AG04450 (cell line): ENCODE data around the gene PNKD. TPM values are rescaled to one million over a fixed set of nuclear protein-coding genes. Genes with fewer than 3 reads are reported as not detected.

Source experiments
- CTCF ChIA-PET: fragments of 300-600, 350-600 bp; formaldehyde crosslinking; extraction: SDS; loops from one replicate; lab custom pipeline; 2022; ENCODE audit warnings: antibody characterized with exemption, inconsistent platforms; lab: Charles Lee
- POLR2A ChIA-PET: fragments of 350-600 bp; formaldehyde crosslinking; extraction: SDS; loops from one replicate; lab custom pipeline; 2021; ENCODE audit warnings: antibody characterized with exemption, inconsistent platforms; lab: Yijun Ruan, JAX
- DNase-seq: peaks from one replicate; pipeline ENCODE4 v3.0.0-alpha.2; 2011; ENCODE audit warnings: low read depth, low spot score
- H3K27ac ChIP-seq: one replicate; pipeline ENCODE4 v1.5.1; 2012; ENCODE audit warnings: low read depth, low read length, control low read depth
- H3K27me3 ChIP-seq: one replicate; pipeline ENCODE4 v1.6.0; 2012; ENCODE audit warnings: low read length; ENCODE audit not compliant: control insufficient read depth, insufficient read depth
- H3K4me3 ChIP-seq: 2 replicates; pipeline ENCODE4 v1.5.1; 2011; ENCODE audit warnings: mild to moderate bottlenecking, low read depth, low read length, control low read depth
- H3K9me3 ChIP-seq: 2 replicates; pipeline ENCODE4 v1.5.1; 2012; ENCODE audit warnings: low read length; ENCODE audit not compliant: control insufficient read depth, insufficient read depth
- CTCF ChIP-seq: IDR thresholded peaks from 2 replicates; pipeline ENCODE4 v1.5.1; 2011; ENCODE audit warnings: low read depth, low read length, control low read depth, inconsistent platforms
- polyA plus RNA-seq: library from polyadenylated mRNA; depleted of rRNA; stranded (reverse); fragments of >200 nt; gene quantifications from 2 replicates; pipeline ENCODE4 v1.2.3, GENCODE V29; 2011

The PNKD gene
- polyA plus RNA-seq, 1 experiment: 32.1 TPM

DNA sequence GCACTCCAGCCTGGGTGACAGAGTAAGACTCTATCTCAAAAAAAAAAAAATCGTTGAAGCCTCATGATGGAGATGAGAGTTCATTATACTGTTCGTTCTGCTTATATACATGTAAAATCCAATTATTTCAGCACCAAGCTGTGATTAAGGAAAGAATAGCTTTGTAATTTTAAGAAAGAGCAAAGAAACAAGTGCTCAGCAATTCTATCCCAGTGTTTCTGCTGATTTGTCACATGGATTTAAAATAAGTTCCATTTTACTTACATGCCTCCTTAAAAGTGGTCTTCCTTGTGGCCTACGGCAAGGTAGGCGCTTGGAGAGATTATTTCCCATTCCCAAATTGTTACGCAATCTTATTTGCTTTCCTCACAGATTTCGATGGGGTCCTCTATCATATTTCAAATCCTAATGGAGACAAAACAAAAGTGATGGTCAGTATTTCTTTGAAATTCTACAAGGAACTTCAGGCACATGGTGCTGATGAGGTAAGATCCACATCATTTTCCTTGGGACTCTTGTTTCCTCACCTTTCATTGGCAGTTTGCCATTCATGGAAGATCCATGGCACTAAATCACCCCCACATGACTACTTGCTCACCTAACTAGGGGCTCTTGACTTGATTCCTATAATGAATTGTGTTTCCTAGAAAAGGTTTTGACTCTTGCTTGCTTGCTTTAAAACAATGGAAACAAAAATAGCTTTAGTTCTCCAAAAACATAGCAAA is 41.8 kb upstream of the PNKD start:
- H3K27ac ChIP-seq: peak overlapping the region; percentile 59
- ChIA-PET POLR2A (interaction anchor here (1.3 to 1.6 kb wide), 2 partner anchors 12 to 24 kb away, joined by 3 to 5 read pairs; no protein-coding TSS in a partner anchor), CTCF (interaction anchor here (0.8 to 1.2 kb wide), 3 partner anchors 9 to 234 kb away, joined by 3 to 4 read pairs (median 4); no protein-coding TSS in a partner anchor)
- H3K4me3 ChIP-seq: no peak overlapping the region
- no peak for TF ChIP-seq CTCF
- DNase-seq: no peak
- no peaks in the 10 kb centered on the region for H3K27me3 ChIP-seq
- no peaks in the 10 kb centered on the region for H3K9me3 ChIP-seq

DNA sequence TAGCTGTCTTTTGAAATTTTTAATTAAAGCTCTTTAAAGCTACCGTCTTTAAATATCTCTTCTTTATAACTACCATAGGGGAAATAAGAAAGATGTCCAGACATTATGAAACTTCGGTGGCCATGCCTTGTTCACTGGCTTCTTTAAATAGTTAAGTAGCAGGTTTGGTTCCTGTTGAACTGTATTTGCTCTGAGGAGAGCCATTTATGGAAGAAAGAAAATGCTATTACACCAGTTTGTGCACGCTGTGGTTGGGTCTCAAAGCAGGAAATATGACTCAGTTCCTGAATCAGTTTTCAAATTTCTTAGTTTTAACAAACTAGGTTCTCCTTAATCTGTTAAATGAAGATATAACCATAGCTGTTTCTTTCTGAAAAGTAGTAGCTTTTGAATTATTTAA is 41.1 kb upstream of the PNKD start:
- Histone ChIP-seq H3K9me3 (no peaks in the 10 kb centered on the region), H3K4me3 (no peak overlapping the region), H3K27me3 (no peaks in the 10 kb centered on the region), H3K27ac (no peak overlapping the region)
- no peak for TF ChIP-seq CTCF
- DNase-seq: peak; percentile 62
- CTCF ChIA-PET: interaction anchor here (0.6 to 1.2 kb wide), 5 partner anchors 9 to 1047 kb away, joined by 3 to 8 read pairs (median 4); no protein-coding TSS in a partner anchor
- POLR2A ChIA-PET: interaction anchor here (0.6 to 1.6 kb wide), 5 partner anchors 10 to 30 kb away, joined by 3 to 8 read pairs (median 4); no protein-coding TSS in a partner anchor

- no peak overlapping the region for H3K4me3 ChIP-seq
- H3K27ac ChIP-seq: peak overlapping the region; percentile 69
- ChIA-PET CTCF (interaction anchor here (0.6 to 1.8 kb wide), 5 partner anchors 10 to 1046 kb away, joined by 3 to 8 read pairs (median 4); no protein-coding TSS in a partner anchor), POLR2A (interaction anchor here (0.6 to 1.6 kb wide), 5 partner anchors 10 to 29 kb away, joined by 3 to 8 read pairs (median 4); no protein-coding TSS in a partner anchor)
- H3K9me3 ChIP-seq: no peaks in the 10 kb centered on the region
- H3K27me3 ChIP-seq: no peaks in the 10 kb centered on the region
- TF ChIP-seq CTCF: no peak
- DNase-seq: no peak
These were observed 40.5 kb upstream of the PNKD start for GRCh38 chr2:218229851-218230250.

DNA sequence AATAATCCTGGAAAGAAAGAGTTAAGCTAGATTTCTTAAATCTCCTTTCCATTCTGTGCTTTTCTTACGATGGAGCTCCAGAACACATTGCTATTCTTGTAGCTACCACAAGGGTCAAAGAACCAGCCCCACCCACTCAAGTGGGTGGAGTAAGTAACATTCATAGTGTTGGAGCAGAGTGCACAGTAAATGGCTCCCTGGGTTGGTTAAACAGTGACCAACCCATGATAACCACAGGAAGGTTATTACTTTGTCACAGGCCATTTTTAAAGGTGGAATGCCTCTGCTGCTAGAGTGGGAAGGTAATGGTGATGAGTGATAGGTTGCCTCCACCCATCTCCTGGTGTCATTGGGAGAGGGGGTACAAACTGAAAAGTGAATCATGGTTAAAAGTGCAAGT is 39.4 kb upstream of the PNKD start:
- Histone ChIP-seq H3K27ac (no peak overlapping the region), H3K4me3 (no peak overlapping the region), H3K27me3 (no peaks in the 10 kb centered on the region), H3K9me3 (no peaks in the 10 kb centered on the region)
- ChIA-PET POLR2A (interaction anchor here (0.7 kb wide), 1 partner anchor 14 kb away, joined by 9 read pairs; no protein-coding TSS in a partner anchor), CTCF (interaction anchor here (0.7 to 1.8 kb wide), 4 partner anchors 11 to 137 kb away, joined by 3 to 7 read pairs (median 4); no protein-coding TSS in a partner anchor)
- DNase-seq: no peak
- peak; percentile 28; the same call in 1 of the 2 replicates for TF ChIP-seq CTCF

GRCh38 chr2:218233543-218233942 is 36.8 kb upstream of the PNKD start:
- Histone ChIP-seq H3K27ac (no peak overlapping the region), H3K9me3 (no peaks in the 10 kb centered on the region), H3K27me3 (no peaks in the 10 kb centered on the region), H3K4me3 (no peak overlapping the region)
- DNase-seq: no peak
- TF ChIP-seq CTCF: no peak
- POLR2A ChIA-PET: no interaction called here
- CTCF ChIA-PET: no interaction called here
